Activated T-helper 2 cell treated with anti-CD3 and anti-CD28 coated beads, Interferon-gamma antibody, Interleukin-2, Interleukin-4, amounts not matched to agents 10 μg/mL and 5 μg/mL and 100 μg/mL, durations not matched to agents 14 hours and 24 hours and 36 hours (primary cell): ENCODE measurements around the gene TLDC2. TPM values are rescaled to one million over a fixed set of nuclear protein-coding genes. Genes with fewer than 3 reads are reported as not detected.

Experiments
- DNase-seq: peaks from one replicate; pipeline ENCODE4 v3.0.0; 2021; ENCODE audit warnings: low spot score
- H3K27ac Mint-ChIP-seq: one replicate; pipeline ENCODE4 v1.8.0; 2021; ENCODE audit warnings: mixed read lengths
- H3K27me3 Mint-ChIP-seq: one replicate; pipeline ENCODE4 v1.8.0; 2021; ENCODE audit warnings: low read depth, mixed read lengths
- H3K36me3 Mint-ChIP-seq: one replicate; pipeline ENCODE4 v1.8.0; 2021; ENCODE audit warnings: low read depth, mixed read lengths
- H3K4me1 Mint-ChIP-seq: one replicate; pipeline ENCODE4 v1.8.0; 2021; ENCODE audit warnings: low read depth, mixed read lengths
- H3K4me3 Mint-ChIP-seq: one replicate; pipeline ENCODE4 v1.8.0; 2021; ENCODE audit warnings: low read depth, mild to moderate bottlenecking, moderate library complexity, mixed read lengths
- H3K9me3 Mint-ChIP-seq: one replicate; pipeline ENCODE4 v1.8.0; 2021; ENCODE audit warnings: mixed read lengths
- intact Hi-C: fragments of 100-400 bp; cut with micrococcal nuclease; formaldehyde crosslinking; loops from one replicate; pipeline ENCODE4 v1.15.1; 2023
- total RNA-seq: library from RNA; stranded (reverse); gene quantifications from 2 replicates; pipeline ENCODE4 v1.2.3, GENCODE V29; 2022

The TLDC2 gene
- total RNA-seq, 1 donor from 2014 or later = not detected

DNA sequence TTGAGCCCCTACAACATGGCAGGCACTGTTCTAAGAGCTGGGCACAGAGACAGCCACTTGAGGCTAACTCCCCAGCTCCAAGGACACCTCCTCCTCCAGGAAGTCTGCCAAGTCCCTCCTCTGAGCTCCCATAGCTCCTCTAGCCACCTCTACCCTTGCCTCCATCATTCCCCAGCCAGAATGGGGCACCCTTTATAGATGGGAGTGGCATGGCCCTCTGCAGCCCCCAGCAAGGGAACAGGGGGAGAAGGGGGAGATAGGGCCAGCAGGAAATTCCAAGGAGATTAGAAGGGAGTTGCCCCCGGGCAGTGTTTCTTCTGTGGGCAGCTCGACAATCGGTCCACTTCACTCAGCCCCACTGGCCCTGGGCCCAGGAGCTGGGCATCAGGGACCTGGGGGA is 19.7 kb upstream of the TLDC2 start:
- no peak overlapping the region for H3K4me3 Mint-ChIP-seq
- H3K4me1 Mint-ChIP-seq = peaks cover 17% of the 10 kb centered on the region
- intact Hi-C loops = loop anchor here (2.0 kb wide), 1 partner anchor 21 kb away; no protein-coding TSS in a partner anchor
- H3K27me3 Mint-ChIP-seq = peaks cover 8% of the 10 kb centered on the region
- H3K36me3 Mint-ChIP-seq = no peaks in the 10 kb centered on the region
- H3K27ac Mint-ChIP-seq = no peak overlapping the region
- no peak for DNase-seq
- peaks cover 4% of the 10 kb centered on the region for H3K9me3 Mint-ChIP-seq

- Mint-ChIP-seq H3K27me3 (peaks cover 15% of the 10 kb centered on the region), H3K4me3 (no peak overlapping the region), H3K4me1 (peaks cover 17% of the 10 kb centered on the region), H3K36me3 (no peaks in the 10 kb centered on the region), H3K27ac (peak overlapping the region; percentile 29), H3K9me3 (no peaks in the 10 kb centered on the region)
- intact Hi-C loops = loop anchor here (2.0 kb wide), 1 partner anchor 22 kb away; no protein-coding TSS in a partner anchor
- peak; percentile 55 for DNase-seq
Observed at GRCh38 chr20:36856691-36857635, 19.0 kb upstream of the TLDC2 start.

DNA sequence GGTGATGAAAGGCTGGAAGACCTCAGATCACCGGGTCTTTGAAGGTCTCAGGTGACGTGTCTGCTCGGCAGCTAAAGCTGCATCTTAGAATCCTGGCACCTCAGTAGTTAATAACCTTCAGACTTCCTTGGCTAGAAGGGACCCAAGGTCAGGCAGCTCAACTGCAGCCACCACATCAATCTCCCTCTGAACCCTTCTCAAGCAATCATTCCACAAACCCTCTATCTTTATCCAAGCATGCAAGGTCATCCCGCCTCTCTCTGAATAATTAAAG is 16.7 kb upstream of the TLDC2 start:
- peaks cover 20% of the 10 kb centered on the region for H3K4me1 Mint-ChIP-seq
- peaks cover 16% of the 10 kb centered on the region for H3K27me3 Mint-ChIP-seq
- H3K27ac Mint-ChIP-seq = no peak overlapping the region
- no peak for DNase-seq
- intact Hi-C loops = no loop called here
- H3K9me3 Mint-ChIP-seq = no peaks in the 10 kb centered on the region
- no peaks in the 10 kb centered on the region for H3K36me3 Mint-ChIP-seq
- H3K4me3 Mint-ChIP-seq = no peak overlapping the region

DNA sequence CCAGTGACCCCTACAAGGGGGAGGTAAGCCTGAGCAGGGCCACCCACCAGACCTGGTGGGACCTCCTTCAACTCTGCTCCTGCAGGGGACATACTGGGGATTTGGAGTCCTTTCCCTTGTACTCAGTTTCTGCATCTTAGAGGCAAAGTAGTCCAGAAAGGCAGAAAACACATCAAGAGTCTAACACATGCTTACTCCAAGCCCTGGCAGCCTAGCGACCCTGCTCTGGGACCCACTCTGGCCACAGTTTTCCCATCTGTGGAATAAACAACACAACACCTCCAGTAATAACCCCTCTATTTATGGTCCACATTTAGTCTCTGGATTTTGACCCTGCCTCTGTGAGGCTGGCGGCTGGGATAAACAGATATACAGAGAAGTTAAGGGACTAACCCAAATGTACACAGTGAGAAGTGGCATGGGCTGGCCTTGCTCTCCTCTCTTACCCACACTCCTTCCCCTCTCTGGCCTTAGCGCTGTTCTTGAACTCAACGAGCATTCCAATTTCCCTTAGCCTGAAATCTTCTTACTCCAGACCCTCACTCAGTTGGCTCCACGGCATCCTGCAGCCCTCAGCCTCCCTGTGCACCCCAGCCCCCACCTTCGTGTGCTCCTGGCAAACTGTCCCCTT is 16.1 kb upstream of the TLDC2 start:
- Mint-ChIP-seq H3K9me3 (no peaks in the 10 kb centered on the region), H3K27ac (no peak overlapping the region), H3K27me3 (peaks cover 17% of the 10 kb centered on the region), H3K4me1 (peaks cover 21% of the 10 kb centered on the region), H3K4me3 (no peak overlapping the region), H3K36me3 (no peaks in the 10 kb centered on the region)
- intact Hi-C loops = no loop called here
- DNase-seq = no peak

- no peaks in the 10 kb centered on the region for H3K36me3 Mint-ChIP-seq
- peaks cover 22% of the 10 kb centered on the region for H3K27me3 Mint-ChIP-seq
- no peaks in the 10 kb centered on the region for H3K9me3 Mint-ChIP-seq
- intact Hi-C loops = no loop called here
- H3K4me3 Mint-ChIP-seq = no peak overlapping the region
- no peak for DNase-seq
- H3K4me1 Mint-ChIP-seq = peaks cover 26% of the 10 kb centered on the region
- H3K27ac Mint-ChIP-seq = no peak overlapping the region
Observed at GRCh38 chr20:36860339-36860738, 15.6 kb upstream of the TLDC2 start.

GRCh38 chr20:36860811-36861624 is 14.9 kb upstream of the TLDC2 start:
- H3K4me3 Mint-ChIP-seq = peak overlapping the region; percentile 7
- peaks cover 27% of the 10 kb centered on the region for H3K27me3 Mint-ChIP-seq
- DNase-seq = no peak
- no peaks in the 10 kb centered on the region for H3K36me3 Mint-ChIP-seq
- no peaks in the 10 kb centered on the region for H3K9me3 Mint-ChIP-seq
- intact Hi-C loops = no loop called here
- H3K4me1 Mint-ChIP-seq = peaks cover 25% of the 10 kb centered on the region
- H3K27ac Mint-ChIP-seq = no peak overlapping the region

DNA sequence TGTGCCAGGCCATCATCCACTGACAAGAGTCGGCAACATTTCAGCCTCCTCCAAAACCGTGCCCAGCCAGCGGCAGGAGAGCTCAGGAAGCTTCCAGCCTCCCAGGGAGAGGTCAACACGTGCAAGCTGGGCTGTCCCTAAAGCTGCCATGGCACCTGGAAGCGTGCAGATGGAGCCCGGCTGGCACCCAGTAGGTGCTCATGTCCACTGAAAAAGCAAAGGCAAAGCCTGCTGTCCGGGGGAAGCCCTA is 14.4 kb upstream of the TLDC2 start:
- H3K4me1 Mint-ChIP-seq = peaks cover 19% of the 10 kb centered on the region
- peaks cover 31% of the 10 kb centered on the region for H3K27me3 Mint-ChIP-seq
- H3K9me3 Mint-ChIP-seq = no peaks in the 10 kb centered on the region
- intact Hi-C loops = no loop called here
- peak overlapping the region; percentile 7 for H3K4me3 Mint-ChIP-seq
- no peak overlapping the region for H3K27ac Mint-ChIP-seq
- no peak for DNase-seq
- H3K36me3 Mint-ChIP-seq = no peaks in the 10 kb centered on the region

DNA sequence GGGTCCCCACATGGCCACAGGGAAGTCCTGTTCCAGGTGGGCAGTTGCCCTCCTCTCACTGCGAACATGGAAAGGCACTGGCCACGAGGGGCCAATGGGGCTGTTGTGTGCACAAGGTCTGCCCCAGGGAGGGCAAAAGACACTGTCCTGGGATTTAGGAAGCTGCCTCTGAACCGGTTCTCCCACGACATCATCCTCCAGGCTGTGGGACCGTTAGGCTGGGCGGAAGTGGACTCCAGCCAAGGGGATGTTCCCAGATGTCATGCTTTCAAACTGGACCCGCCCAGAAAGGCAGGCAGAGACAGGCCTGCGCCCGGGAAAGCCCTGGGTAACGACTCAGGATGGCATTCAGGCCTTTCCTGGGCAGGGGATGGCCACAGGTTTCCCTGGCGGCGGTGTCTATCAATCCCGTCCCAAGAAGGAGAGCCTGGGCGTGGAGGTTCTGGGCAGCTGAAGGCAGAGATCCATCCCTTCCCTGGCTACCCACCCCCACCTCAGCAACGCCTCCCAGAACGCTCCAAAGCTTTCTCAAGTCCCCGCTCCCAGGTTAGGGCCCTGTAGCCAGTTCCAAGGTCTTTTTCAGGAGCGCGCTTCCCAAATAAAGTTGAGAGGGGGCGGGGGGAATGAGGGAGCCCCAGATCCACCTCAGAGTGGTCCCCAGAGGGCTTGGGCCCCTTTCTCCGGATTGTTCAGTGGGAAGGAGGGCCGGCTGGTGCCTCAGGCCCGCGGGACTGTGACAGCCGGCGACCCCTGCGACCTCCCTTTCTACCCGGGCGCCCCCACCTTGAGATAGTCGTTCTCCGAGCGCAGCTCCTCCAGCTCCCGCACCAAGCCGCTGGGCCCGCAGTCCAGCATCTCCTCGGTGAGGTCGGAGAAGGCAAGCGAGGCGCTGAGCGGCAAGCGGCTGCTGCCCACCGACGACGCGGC is 13.8 kb upstream of the TLDC2 start:
- intact Hi-C loops = no loop called here
- Mint-ChIP-seq H3K4me3 (peak overlapping the region; percentile 52), H3K4me1 (peaks cover 14% of the 10 kb centered on the region)

GRCh38 chr20:36862857-36863668 is 12.9 kb upstream of the TLDC2 start:
- no peak for DNase-seq
- Mint-ChIP-seq H3K4me3 (no peak overlapping the region), H3K9me3 (no peaks in the 10 kb centered on the region), H3K4me1 (peaks cover 12% of the 10 kb centered on the region), H3K36me3 (no peaks in the 10 kb centered on the region), H3K27ac (no peak overlapping the region), H3K27me3 (peaks cover 34% of the 10 kb centered on the region)
- intact Hi-C loops = no loop called here

More for the DNA sequence above, 13.8 kb upstream of the TLDC2 start:
- no peaks in the 10 kb centered on the region for H3K9me3 Mint-ChIP-seq
- DNase-seq = no peak
- no peaks in the 10 kb centered on the region for H3K36me3 Mint-ChIP-seq
- H3K27ac Mint-ChIP-seq = no peak overlapping the region
- peaks cover 33% of the 10 kb centered on the region for H3K27me3 Mint-ChIP-seq

DNA sequence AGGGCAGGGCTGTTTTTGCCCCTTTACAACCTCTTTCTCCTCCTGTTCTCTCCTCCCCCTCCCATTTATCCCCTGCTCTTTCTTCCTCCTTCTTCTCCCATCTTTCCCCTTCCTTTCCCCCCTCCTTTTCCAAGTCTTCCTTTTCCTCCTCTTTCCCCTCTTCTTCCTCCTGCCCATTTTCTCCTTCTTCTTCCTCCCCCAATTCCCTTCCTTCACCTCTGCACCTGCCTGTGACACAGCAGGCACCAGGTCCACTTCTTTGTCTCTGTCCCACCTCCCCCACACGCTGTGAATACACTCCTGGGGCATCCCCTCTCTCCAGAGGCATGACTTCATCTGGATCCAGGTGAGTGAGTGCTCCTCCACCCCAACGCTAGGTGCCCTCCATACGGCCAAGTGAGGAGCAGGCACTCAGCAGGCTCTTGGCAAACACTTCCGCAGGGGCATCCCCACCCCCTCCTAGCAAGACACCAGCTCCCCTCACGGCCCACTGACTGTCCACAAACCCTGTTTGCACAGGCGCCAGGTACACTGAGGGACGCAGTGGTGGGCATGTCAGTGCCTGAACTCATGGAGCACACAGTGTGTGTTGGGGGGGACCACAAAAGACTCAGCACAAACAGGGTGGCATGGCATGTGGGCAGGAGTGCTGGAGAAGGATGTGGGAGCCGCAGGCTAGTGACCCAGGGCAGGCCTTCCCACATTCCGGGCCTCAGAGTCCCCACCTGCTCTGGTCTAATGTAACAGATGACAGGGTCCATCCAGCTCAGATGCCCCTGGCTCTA is 10.7 kb upstream of the TLDC2 start:
- no peak for DNase-seq
- no peaks in the 10 kb centered on the region for H3K36me3 Mint-ChIP-seq
- no peak overlapping the region for H3K27ac Mint-ChIP-seq
- peaks cover 9% of the 10 kb centered on the region for H3K4me1 Mint-ChIP-seq
- H3K9me3 Mint-ChIP-seq = no peaks in the 10 kb centered on the region
- H3K27me3 Mint-ChIP-seq = peaks cover 31% of the 10 kb centered on the region
- intact Hi-C loops = no loop called here
- peak overlapping the region; percentile 80 for H3K4me3 Mint-ChIP-seq

DNA sequence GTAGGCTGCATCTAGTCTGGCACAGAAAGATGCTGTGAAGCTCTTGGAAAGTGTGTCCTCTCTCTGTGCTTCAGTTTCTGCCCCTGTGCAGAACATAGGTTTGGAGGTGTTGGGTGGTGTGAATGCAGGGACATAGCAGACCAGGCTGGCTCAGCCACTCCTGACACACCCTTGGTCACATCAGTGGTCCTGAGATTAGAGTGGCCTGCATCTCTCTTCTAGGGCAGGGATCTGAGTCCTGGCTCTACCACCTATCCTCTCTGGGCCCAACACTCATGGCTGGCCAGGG is 10.1 kb upstream of the TLDC2 start:
- H3K36me3 Mint-ChIP-seq = no peaks in the 10 kb centered on the region
- no peaks in the 10 kb centered on the region for H3K9me3 Mint-ChIP-seq
- H3K27me3 Mint-ChIP-seq = peaks cover 28% of the 10 kb centered on the region
- peaks cover 9% of the 10 kb centered on the region for H3K4me1 Mint-ChIP-seq
- intact Hi-C loops = no loop called here
- no peak overlapping the region for H3K4me3 Mint-ChIP-seq
- DNase-seq = no peak
- no peak overlapping the region for H3K27ac Mint-ChIP-seq
